IPS-NIHi11 (cell line): Measurements from ENCODE around the gene ASF1A.

Source experiments
- DNase-seq: peaks from one replicate; pipeline ENCODE4 v3.0.0; 2012; ENCODE audit warnings: mixed read lengths, low spot score

ASF1A gene

GRCh38 chr6:118881440-118882313, 12.3 kb upstream of the ASF1A start:
- peak; percentile 9 for DNase-seq

DNA sequence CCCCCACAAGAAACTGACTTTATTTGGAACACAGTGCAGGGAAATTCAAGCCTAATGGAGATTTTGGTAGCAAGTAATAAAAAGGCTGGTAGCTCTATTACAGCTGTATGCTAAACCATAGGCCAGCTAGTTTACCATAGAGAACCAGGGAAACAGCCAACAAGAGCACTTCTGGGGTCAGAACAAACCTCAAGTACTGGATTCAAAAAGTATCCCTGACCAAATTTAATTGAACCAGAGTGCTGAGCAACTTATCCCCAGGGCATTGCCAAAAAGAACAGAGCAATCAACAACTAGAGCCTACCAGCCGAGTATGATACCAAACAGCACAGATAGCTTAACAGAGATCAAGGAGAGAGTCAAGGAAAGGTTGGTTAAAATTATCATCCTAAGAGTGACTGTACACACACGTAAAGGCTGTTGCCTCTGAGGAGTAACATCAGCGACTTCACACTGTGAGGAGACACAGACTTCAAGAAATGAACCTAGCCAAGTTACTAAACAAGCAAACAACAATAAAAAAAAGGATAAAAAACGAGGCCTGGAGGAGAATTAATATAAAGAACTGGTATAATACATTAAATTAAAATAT, 11.5 kb upstream of the ASF1A start:
- DNase-seq, result no peak

- DNase-seq, result no peak
Measured at GRCh38 chr6:118886641-118887040, 7.3 kb upstream of the ASF1A start.

- no peak for DNase-seq
Measured at GRCh38 chr6:118889163-118889562, 4.8 kb upstream of the ASF1A start.

- no peak for DNase-seq
Measured at GRCh38 chr6:118890997-118891790, 2.8 kb upstream of the ASF1A start.

DNA sequence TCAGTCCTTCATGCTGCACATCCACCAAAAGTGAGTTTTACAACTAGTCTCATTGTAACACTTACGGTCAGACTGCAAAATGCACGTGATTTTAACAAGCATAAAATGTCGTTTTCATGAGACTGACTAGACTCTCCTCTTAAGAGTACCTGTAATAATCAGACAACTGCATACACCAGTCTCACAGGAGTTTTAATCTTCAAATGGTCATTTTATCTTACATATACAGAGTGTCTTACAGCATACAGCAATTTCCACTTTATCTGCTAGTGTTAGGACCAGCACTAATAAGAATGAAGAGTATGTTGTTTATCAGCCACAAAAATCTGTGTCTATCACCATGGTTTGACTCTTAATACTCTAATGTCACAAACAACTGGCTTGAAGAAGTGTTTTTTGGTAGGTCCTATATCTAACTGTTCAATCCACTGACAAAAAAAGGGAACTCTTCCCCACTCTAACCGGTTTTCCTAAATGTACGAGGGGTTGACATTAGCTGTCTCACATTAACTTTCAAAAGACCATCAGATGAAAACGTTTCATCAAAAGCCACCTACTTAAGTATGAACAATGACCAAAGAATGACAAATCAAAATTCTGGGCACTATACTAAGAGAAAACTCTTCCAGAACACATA, 1.5 kb upstream of the ASF1A start:
- DNase-seq, result no peak

DNA sequence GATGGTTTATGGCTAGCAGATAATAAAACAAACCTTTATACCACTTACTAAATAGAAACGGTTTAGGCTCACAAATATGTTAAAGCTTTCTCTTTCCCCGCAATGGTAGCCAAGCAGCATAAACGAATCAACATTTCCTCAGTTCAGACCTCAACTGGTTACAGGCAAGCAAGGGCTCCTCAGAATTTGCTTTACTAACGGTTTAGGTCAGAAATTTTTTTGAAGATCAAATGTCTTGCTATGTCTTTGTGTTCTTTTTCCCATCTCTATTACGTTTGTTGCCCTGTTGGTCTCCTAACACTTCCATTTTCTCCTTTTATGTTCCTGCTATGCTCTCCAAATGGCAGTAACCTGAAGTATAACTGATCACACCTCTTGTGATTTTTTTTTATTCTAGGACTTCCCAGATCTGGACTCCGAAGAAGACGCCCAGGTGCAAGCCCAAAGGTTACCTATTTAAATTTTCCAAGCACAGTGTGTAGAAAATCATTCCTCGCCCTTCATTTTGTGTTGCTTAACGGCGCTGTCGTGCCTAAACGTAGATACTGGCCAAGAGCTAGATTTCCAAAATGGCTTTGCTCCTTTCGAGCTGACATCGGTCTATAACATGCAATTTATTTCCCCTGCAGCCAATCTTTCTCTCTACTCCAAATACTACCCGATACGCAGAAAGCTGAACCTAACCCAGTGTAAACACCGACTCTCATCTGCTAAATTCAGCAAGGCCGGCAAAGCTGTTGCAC, 717 bp upstream of the ASF1A start:
- DNase-seq, result no peak

- DNase-seq, result peak; percentile 64
Measured at GRCh38 chr6:118894425-118895260, 691 bp downstream of the ASF1A start.

DNA sequence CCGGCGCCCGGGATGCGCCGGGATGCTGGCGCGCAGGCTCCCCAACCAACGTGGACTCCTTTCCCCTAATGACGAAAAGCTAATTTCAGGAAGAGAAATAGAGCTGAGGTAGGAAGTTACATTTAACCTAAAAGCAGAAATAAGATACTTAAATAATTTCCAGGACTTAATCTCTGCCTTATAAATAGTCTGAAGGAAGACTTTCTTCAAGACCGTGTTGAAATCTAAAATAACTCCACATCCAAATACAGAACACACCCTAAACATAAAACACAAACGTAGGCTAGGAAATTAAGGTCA, 1.3 kb downstream of the ASF1A start:
- DNase-seq, result no peak

GRCh38 chr6:118895859-118896258, 1.9 kb downstream of the ASF1A start:
- no peak for DNase-seq

GRCh38 chr6:118896339-118897136, 2.6 kb downstream of the ASF1A start:
- DNase-seq, result no peak

- DNase-seq, result no peak
Measured at GRCh38 chr6:118897386-118897785, 3.4 kb downstream of the ASF1A start.

GRCh38 chr6:118899948-118900347, 6.0 kb downstream of the ASF1A start:
- no peak for DNase-seq

DNA sequence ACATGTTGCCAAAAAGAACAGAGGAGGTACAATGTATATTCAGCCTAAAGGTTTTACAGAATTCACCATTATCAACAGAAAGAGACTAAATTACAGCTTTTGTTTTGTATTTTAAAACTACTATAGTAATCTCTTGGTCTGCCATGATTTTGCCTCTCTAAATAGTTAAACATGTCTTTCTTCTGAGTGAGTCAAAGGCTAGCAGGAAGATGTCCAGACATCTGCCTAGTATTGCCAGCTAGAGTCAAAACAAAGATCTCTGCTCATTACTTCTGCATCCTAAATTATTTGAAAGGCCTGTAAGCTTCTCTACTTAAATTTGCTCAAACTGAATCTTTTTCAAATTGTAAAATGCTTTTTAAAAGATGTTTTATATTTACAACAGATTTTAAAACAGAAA, 8.8 kb downstream of the ASF1A start:
- DNase-seq, result no peak

DNA sequence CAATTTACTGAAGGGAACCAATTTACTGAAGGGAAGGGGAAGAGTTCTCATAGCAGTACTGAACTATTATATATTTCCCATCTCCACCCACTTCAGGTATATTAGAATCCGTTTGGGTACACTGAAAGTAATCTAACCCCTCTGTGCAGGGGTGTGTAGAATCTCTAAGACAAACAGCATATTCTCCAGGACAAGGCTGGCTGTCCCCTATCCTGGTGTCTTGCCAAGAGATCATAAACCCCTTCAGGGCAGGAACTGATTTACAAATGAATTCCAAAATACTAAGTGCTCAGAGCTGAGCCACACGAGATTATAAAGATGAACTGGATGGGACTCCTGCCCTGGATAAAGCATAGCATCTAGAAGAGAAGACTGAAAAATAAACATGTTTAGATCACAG, 9.2 kb downstream of the ASF1A start:
- DNase-seq, result no peak

DNA sequence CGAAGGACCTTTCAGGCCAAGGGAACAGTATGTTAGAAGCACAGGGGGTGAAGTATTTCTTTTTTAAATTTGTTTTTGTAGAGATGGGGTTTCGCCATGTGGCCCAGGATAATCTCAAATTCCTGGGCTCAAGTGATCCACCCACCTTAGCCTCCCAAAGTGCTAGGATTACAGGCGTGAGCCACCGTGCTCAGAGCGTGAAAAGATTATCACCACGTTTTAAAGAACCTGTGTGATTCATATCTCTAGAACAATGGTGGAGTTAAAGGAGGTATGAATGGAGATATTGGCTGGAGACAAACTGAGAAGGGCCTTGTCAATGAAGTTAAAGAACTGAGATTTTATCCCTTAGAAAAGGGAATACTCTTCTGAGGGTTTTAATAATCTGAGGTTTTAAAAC, 9.7 kb downstream of the ASF1A start:
- DNase-seq, result no peak

- no peak for DNase-seq
Measured at GRCh38 chr6:118905084-118905483, 11.1 kb downstream of the ASF1A start.

DNA sequence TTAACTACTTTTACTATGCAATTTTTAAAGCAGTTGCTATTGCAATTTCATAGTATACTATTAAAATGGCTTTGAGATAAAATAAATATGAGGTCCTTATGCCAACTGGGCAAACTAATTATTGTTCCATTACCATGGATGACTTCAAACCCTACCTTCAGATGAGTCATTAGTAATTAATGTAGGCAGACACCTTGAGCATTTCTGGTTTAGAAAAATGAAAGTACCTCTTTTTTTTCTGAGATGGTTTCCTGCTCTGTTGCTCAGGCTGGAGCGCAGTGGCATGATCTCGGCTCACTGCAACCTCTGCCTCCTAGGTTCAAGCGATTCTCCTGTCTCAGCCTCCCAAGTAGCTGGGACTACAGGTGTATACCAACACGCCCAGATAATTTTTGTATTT, 11.9 kb downstream of the ASF1A start:
- DNase-seq, result no peak

GRCh38 chr6:118908441-118908840, 14.5 kb downstream of the ASF1A start:
- no peak for DNase-seq

DNA sequence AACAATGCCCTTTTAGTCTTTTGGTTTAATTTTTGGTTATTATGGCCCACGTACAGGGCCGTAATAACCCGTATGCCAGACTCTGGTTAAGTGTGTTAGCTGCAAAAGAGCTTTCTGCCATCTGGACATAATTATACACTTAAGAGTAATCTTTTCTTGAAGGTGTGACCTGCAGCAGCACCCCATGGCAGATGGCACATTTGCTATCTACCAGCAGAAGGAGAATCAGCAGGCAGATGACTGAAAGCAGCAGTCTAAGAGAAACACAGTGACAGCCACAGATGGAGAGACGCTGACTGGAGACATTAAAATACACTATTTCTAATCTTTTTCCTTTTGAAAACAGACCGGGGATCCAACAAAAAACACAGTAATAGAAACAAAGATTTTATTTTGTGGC, 18.7 kb downstream of the ASF1A start:
- no peak for DNase-seq
